DOHH2 (cell line): Measurements from ENCODE around the gene BLTP3A.
"Not testable (repeated sequence)": the region's sequence is repeated elsewhere in the genome, so short reads cannot be mapped to it uniquely, and the experiment has no call there.

Experiments used
- H3F3A ChIP-seq: fragments of 200-600 bp; sonication (generic), shearing (Covaris generic); 2 replicates; pipeline ENCODE4 v1.6.0; 2016; ENCODE audit warnings: antibody characterized with exemption, mild to moderate bottlenecking; ENCODE audit not compliant: control insufficient read depth, insufficient read depth
- H3K27ac ChIP-seq: fragments of 200-600 bp; sonication (generic); 2 replicates; pipeline ENCODE4 v1.5.1; 2014; ENCODE audit warnings: low read depth, mild to moderate bottlenecking, low read length, moderate library complexity
- H3K27me3 ChIP-seq: fragments of 200-600 bp; sonication (generic); 2 replicates; pipeline ENCODE4 v1.6.1; 2014; ENCODE audit warnings: mild to moderate bottlenecking, low read length, mixed read lengths; ENCODE audit not compliant: control insufficient read depth
- H3K36me3 ChIP-seq: fragments of 200-600 bp; sonication (generic); 2 replicates; pipeline ENCODE4 v1.6.1; 2014; ENCODE audit warnings: mild to moderate bottlenecking, low read length, moderate library complexity, mixed read lengths; ENCODE audit not compliant: control insufficient read depth
- H3K4me1 ChIP-seq: fragments of 200-600 bp; sonication (generic); 2 replicates; pipeline ENCODE4 v1.6.1; 2014; ENCODE audit warnings: mild to moderate bottlenecking, low read length, mixed read lengths; ENCODE audit not compliant: control insufficient read depth
- H3K4me2 ChIP-seq: fragments of 200-600 bp; sonication (generic); 2 replicates; pipeline ENCODE4 v1.6.0; 2014; ENCODE audit warnings: mild to moderate bottlenecking, low read length, moderate library complexity
- H3K4me3 ChIP-seq: fragments of 200-600 bp; sonication (generic); 2 replicates; pipeline ENCODE4 v1.5.1; 2014; ENCODE audit warnings: mild to moderate bottlenecking, low read length, mixed read lengths
- H3K79me2 ChIP-seq: fragments of 200-600 bp; sonication (generic); 2 replicates; pipeline ENCODE4 v1.6.1; 2014; ENCODE audit warnings: mild to moderate bottlenecking, low read length, mixed read lengths; ENCODE audit not compliant: control insufficient read depth
- H3K9me2 ChIP-seq: fragments of 200-600 bp; sonication (generic); replicated peaks from 2 replicates; pipeline ENCODE4 v1.6.1; 2014; ENCODE audit warnings: mild to moderate bottlenecking, low read length, mixed read lengths; ENCODE audit not compliant: control insufficient read depth
- H3K9me3 ChIP-seq: fragments of 200-600 bp; sonication (generic); 2 replicates; pipeline ENCODE4 v1.6.1; 2014; ENCODE audit warnings: antibody characterized with exemption, low read length, mixed read lengths; ENCODE audit not compliant: control insufficient read depth, insufficient read depth
- H4K20me1 ChIP-seq: fragments of 200-600 bp; sonication (generic); 2 replicates; pipeline ENCODE4 v1.6.0; 2014; ENCODE audit warnings: low read depth, mild to moderate bottlenecking, antibody characterized with exemption, low read length, moderate library complexity; ENCODE audit not compliant: control insufficient read depth, insufficient read depth
- EZH2phosphoT487 ChIP-seq: fragments of 200-600 bp; sonication (generic); IDR thresholded peaks from 2 replicates; pipeline ENCODE4 v1.6.1; 2017; ENCODE audit warnings: borderline replicate concordance, mild to moderate bottlenecking, antibody characterized with exemption, low read length, moderate library complexity, mixed read lengths
- TF ChIP-seq, protein P1 (sequence below): fragments of 200-600 bp; sonication (generic); IDR thresholded peaks from one replicate; pipeline ENCODE4 v1.5.1; 2014; ENCODE audit warnings: antibody characterized with exemption, mild to moderate bottlenecking, low read depth, low read length; ENCODE audit not compliant: poor library complexity, severe bottlenecking

The BLTP3A gene

DNA sequence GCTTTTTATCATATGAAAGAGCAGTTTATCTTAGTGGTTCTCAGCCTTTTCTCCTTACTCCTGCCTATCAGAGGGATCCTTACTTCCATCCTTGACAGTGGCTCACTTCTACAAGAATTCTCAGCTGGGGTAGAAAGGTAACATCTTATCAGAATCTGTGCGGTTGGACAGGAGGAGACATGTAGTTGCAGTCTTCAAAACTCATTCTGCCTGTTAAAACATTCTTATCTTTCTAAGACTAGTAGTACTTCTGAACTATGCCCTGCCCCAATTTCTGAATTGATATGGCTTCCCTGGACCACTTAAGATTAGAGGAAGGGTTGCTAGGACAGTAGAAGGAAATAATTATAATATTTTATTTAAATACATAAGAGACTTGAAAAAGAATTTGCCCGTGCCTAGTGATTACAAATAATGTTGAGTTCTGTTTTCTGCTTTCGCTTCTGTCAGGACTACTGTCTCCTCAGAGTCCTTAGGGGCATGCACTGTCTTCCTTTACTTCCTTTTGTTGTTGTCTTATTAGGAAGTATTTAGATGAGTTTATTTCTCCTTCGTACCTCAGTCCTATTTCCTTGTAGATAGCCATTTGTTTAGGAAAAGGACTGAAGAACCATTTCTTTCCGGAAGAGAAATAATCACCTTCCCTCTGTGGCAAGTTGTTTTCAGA lies 24.9 kb downstream of the BLTP3A start:
- Histone ChIP-seq H3K9me3 (no peaks in the 10 kb centered on the region), H3K27ac (peak overlapping the region; percentile 29), H3K4me1 (peaks cover 37% of the 10 kb centered on the region), H3K4me3 (no peak overlapping the region), H3F3A (no peaks in the 10 kb centered on the region), H4K20me1 (0 out of 2 replicates have a peak, but pooled peaks cover 3% of the 10 kb centered on the region), H3K4me2 (peak overlapping the region; percentile 35), H3K79me2 (peaks cover 79% of the 10 kb centered on the region), H3K36me3 (peaks cover 4% of the 10 kb centered on the region), H3K9me2 (no peaks in the 10 kb centered on the region), H3K27me3 (no peaks in the 10 kb centered on the region)
- TF ChIP-seq EZH2phosphoT487, result no peak
- TF ChIP-seq, protein P1, sequence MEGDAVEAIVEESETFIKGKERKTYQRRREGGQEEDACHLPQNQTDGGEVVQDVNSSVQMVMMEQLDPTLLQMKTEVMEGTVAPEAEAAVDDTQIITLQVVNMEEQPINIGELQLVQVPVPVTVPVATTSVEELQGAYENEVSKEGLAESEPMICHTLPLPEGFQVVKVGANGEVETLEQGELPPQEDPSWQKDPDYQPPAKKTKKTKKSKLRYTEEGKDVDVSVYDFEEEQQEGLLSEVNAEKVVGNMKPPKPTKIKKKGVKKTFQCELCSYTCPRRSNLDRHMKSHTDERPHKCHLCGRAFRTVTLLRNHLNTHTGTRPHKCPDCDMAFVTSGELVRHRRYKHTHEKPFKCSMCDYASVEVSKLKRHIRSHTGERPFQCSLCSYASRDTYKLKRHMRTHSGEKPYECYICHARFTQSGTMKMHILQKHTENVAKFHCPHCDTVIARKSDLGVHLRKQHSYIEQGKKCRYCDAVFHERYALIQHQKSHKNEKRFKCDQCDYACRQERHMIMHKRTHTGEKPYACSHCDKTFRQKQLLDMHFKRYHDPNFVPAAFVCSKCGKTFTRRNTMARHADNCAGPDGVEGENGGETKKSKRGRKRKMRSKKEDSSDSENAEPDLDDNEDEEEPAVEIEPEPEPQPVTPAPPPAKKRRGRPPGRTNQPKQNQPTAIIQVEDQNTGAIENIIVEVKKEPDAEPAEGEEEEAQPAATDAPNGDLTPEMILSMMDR, result no peak

GRCh38 chr6:34817446-34817845 lies 25.6 kb downstream of the BLTP3A start:
- Histone ChIP-seq H3K4me2 (no peak overlapping the region), H3K4me3 (no peak overlapping the region), H3K4me1 (peaks cover 37% of the 10 kb centered on the region), H3K79me2 (peaks cover 74% of the 10 kb centered on the region), H3K27me3 (no peaks in the 10 kb centered on the region), H4K20me1 (0 out of 2 replicates have a peak, but pooled peaks cover 3% of the 10 kb centered on the region), H3K36me3 (peaks cover 6% of the 10 kb centered on the region), H3F3A (no peaks in the 10 kb centered on the region), H3K9me2 (no peaks in the 10 kb centered on the region), H3K9me3 (no peaks in the 10 kb centered on the region), H3K27ac (peak overlapping the region; percentile 21; the same call in 1 of the 2 replicates)
- TF ChIP-seq EZH2phosphoT487, result no peak
- TF ChIP-seq, protein P1, result no peak

- not testable (repeated sequence) for H3F3A ChIP-seq, H3K27ac ChIP-seq, H3K27me3 ChIP-seq, H4K20me1 ChIP-seq, H3K9me3 ChIP-seq, H3K9me2 ChIP-seq
- Histone ChIP-seq H3K4me2 (peak overlapping the region; percentile 42), H3K4me3 (peak overlapping the region; percentile 2; the same call in 1 of the 2 replicates), H3K79me2 (peaks cover 60% of the 10 kb centered on the region), H3K36me3 (peaks cover 19% of the 10 kb centered on the region), H3K4me1 (peaks cover 37% of the 10 kb centered on the region)
These were observed 27.1 kb downstream of the BLTP3A start for GRCh38 chr6:34818872-34819570.
